SK-N-SH (cell line): ENCODE data around the gene HDAC2.

Experiments used
- CTCF ChIP-seq: fragments of 200-600 bp; sonication (generic); IDR thresholded peaks from 2 replicates; pipeline ENCODE4 v1.6.1; 2017; ENCODE audit warnings: antibody characterized with exemption, mild to moderate bottlenecking, moderate library complexity
- YY1 ChIP-seq: IDR thresholded peaks from 2 replicates; pipeline ENCODE4 v1.4.0; 2012; ENCODE audit warnings: low read depth, mild to moderate bottlenecking

- TF ChIP-seq CTCF, result no peak
- no peak for TF ChIP-seq YY1
Measured at GRCh38 chr6:113979937-113980336, 9.0 kb upstream of the HDAC2 start.
